ENCODE data around the gene CORIN. TPM values are rescaled to one million over a fixed set of nuclear protein-coding genes. Genes with fewer than 3 reads are reported as not detected.

CORIN gene
- polyA plus RNA-seq, 1 of the 3 experiments (the other 2 are of a cell fraction) = 1.1 TPM

- TF ChIP-seq, protein P1, sequence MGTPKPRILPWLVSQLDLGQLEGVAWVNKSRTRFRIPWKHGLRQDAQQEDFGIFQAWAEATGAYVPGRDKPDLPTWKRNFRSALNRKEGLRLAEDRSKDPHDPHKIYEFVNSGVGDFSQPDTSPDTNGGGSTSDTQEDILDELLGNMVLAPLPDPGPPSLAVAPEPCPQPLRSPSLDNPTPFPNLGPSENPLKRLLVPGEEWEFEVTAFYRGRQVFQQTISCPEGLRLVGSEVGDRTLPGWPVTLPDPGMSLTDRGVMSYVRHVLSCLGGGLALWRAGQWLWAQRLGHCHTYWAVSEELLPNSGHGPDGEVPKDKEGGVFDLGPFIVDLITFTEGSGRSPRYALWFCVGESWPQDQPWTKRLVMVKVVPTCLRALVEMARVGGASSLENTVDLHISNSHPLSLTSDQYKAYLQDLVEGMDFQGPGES (IDR thresholded peaks at IDR 0.05; ENCODE audit: low read depth, low read length) = no peak
- TF ChIP-seq RXRA (IDR thresholded peaks at IDR 0.05; ENCODE audit: borderline replicate concordance, low read depth) = no peak
Measured at GRCh38 chr4:47749060-47749459, 88.8 kb downstream of the CORIN start (continued).

DNA sequence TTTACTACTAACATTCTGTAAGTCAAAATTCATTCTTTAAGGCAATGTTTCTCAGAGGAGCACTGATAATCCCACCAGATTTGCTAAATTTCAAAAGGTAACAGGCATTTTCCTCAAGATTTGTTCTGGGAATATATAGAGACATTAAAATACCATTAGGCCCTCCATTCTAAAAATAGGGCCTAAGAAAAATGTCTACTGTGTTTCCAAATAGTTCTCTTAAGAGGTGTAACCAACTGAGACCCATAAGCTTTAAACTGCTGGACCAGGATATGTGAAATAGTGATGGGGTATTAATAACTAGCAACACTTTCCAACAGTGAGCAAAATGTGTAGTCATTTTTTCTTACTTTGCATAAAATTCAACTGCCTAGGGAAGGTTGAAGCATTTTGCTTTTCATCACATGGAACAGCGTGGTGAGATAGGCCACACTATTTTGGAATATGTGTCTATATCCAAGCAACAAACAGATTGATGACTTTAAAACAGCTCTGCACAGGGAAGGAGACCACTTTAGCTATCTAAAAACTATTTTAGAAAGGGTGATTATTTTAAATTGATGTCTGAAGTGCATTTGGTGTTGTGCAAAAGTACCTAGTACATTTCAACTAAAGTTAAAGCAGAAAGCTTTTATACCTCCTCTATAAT lies 89.9 kb downstream of the CORIN start:
- no peak overlapping the region for H2AFZ ChIP-seq (ENCODE audit: low read depth)
- peaks cover 2 to 3% of the 10 kb centered on the region in 2 experiments; a peak in 2 of 4 replicates for H3K4me1 ChIP-seq (ENCODE audit: control insufficient read depth in 1 of 2, insufficient read depth in 2 of 2, low read depth in 1 of 2, low read length in 1 of 2)
- WGBS (ENCODE audit: low lambda C conversion rate) = 75% methylated on average over 1 of the region's 1 CpG
- peaks cover 0 to 3% of the 10 kb centered on the region in 2 experiments for H3K36me3 ChIP-seq (replicated peaks in 1 of 2; ENCODE audit: control insufficient read depth in 1 of 2, insufficient read depth in 2 of 2, low read length in 1 of 2)
- no peak overlapping the region for H3K4me2 ChIP-seq
- no peak overlapping the region for H3K4me3 ChIP-seq (ENCODE audit: low read depth in 2 of 2, low read length in 1 of 2)
- H3K27ac ChIP-seq (ENCODE audit: low read depth in 2 of 2, low read length in 1 of 2) = no peak overlapping the region
- no peaks in the 10 kb centered on the region for H3K9me3 ChIP-seq
- no peaks in the 10 kb centered on the region for H4K20me1 ChIP-seq (ENCODE audit: insufficient read depth)
- POLR2A ChIA-PET = no interaction called here
- H3F3A ChIP-seq (replicated peaks; ENCODE audit: insufficient read depth) = no peaks in the 10 kb centered on the region
- no peaks in the 10 kb centered on the region for H3K27me3 ChIP-seq (ENCODE audit: insufficient read depth)
- no peaks in the 10 kb centered on the region for H3K9me2 ChIP-seq
- TF ChIP-seq MXI1 (IDR thresholded peaks at IDR 0.05; ENCODE audit: low read depth, low read length) (no peak), YY1 (IDR thresholded peaks at IDR 0.05; ENCODE audit: low read depth) (no peak), RAD21 (IDR thresholded peaks at IDR 0.05; ENCODE audit: low read length) (no peak), NFIC (IDR thresholded peaks at IDR 0.05; ENCODE audit: borderline replicate concordance) (no peak), FOXJ3 (CRISPR knock-in tag; IDR thresholded peaks at IDR 0.05) (no peak), RXRA (IDR thresholded peaks at IDR 0.05; ENCODE audit: borderline replicate concordance, low read depth) (no peak), TAF1 (IDR thresholded peaks at IDR 0.05; ENCODE audit: borderline replicate concordance, low read depth, low read length) (no peak), TEAD4 (IDR thresholded peaks at IDR 0.05; ENCODE audit: borderline replicate concordance, insufficient read depth) (no peak), ELF1 (IDR thresholded peaks at IDR 0.05) (no peak), CHD2 (IDR thresholded peaks at IDR 0.05; ENCODE audit: low read length, partially characterized antibody) (no peak), EP300 (IDR thresholded peaks at IDR 0.05; ENCODE audit: borderline replicate concordance in 1 of 2, low read depth in 1 of 2, low read length in 1 of 2) (no peak), FOXM1 (IDR thresholded peaks at IDR 0.05; ENCODE audit: low read depth) (no peak), PBX3 (IDR thresholded peaks at IDR 0.05) (no peak), MAX (IDR thresholded peaks at IDR 0.05; ENCODE audit: low read depth) (no peak), RCOR1 (IDR thresholded peaks at IDR 0.05; ENCODE audit: low read length) (no peak), ZBTB33 (IDR thresholded peaks at IDR 0.05; ENCODE audit: borderline replicate concordance, low read depth) (no peak)
- TF ChIP-seq, protein P2, sequence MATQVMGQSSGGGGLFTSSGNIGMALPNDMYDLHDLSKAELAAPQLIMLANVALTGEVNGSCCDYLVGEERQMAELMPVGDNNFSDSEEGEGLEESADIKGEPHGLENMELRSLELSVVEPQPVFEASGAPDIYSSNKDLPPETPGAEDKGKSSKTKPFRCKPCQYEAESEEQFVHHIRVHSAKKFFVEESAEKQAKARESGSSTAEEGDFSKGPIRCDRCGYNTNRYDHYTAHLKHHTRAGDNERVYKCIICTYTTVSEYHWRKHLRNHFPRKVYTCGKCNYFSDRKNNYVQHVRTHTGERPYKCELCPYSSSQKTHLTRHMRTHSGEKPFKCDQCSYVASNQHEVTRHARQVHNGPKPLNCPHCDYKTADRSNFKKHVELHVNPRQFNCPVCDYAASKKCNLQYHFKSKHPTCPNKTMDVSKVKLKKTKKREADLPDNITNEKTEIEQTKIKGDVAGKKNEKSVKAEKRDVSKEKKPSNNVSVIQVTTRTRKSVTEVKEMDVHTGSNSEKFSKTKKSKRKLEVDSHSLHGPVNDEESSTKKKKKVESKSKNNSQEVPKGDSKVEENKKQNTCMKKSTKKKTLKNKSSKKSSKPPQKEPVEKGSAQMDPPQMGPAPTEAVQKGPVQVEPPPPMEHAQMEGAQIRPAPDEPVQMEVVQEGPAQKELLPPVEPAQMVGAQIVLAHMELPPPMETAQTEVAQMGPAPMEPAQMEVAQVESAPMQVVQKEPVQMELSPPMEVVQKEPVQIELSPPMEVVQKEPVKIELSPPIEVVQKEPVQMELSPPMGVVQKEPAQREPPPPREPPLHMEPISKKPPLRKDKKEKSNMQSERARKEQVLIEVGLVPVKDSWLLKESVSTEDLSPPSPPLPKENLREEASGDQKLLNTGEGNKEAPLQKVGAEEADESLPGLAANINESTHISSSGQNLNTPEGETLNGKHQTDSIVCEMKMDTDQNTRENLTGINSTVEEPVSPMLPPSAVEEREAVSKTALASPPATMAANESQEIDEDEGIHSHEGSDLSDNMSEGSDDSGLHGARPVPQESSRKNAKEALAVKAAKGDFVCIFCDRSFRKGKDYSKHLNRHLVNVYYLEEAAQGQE (IDR thresholded peaks at IDR 0.05; ENCODE audit: low read depth, low read length) = no peak
- TF ChIP-seq, protein P3, sequence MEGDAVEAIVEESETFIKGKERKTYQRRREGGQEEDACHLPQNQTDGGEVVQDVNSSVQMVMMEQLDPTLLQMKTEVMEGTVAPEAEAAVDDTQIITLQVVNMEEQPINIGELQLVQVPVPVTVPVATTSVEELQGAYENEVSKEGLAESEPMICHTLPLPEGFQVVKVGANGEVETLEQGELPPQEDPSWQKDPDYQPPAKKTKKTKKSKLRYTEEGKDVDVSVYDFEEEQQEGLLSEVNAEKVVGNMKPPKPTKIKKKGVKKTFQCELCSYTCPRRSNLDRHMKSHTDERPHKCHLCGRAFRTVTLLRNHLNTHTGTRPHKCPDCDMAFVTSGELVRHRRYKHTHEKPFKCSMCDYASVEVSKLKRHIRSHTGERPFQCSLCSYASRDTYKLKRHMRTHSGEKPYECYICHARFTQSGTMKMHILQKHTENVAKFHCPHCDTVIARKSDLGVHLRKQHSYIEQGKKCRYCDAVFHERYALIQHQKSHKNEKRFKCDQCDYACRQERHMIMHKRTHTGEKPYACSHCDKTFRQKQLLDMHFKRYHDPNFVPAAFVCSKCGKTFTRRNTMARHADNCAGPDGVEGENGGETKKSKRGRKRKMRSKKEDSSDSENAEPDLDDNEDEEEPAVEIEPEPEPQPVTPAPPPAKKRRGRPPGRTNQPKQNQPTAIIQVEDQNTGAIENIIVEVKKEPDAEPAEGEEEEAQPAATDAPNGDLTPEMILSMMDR (IDR thresholded peaks at IDR 0.05) = no peak
- H3K9ac ChIP-seq = no peak overlapping the region
- CTCF ChIA-PET = interaction anchor here (1.9 kb wide), 1 partner anchor 43 kb away, joined by 6 read pairs; no protein-coding TSS in a partner anchor
- no peak for DNase-seq
- no peaks in the 10 kb centered on the region for H3K79me2 ChIP-seq (ENCODE audit: insufficient read depth)

All from SK-N-SH (cell line).